ENCODE data around the gene DMXL1. TPM values are rescaled to one million over a fixed set of nuclear protein-coding genes. Genes with fewer than 3 reads are reported as not detected.
"Not testable (repeated sequence)": the region's sequence is repeated elsewhere in the genome, so short reads cannot be mapped to it uniquely, and the experiment has no call there.

The DMXL1 gene
- total and polyA plus RNA-seq, 9 donors = 16.2 to 32.4 (median 19.3) TPM

DNA sequence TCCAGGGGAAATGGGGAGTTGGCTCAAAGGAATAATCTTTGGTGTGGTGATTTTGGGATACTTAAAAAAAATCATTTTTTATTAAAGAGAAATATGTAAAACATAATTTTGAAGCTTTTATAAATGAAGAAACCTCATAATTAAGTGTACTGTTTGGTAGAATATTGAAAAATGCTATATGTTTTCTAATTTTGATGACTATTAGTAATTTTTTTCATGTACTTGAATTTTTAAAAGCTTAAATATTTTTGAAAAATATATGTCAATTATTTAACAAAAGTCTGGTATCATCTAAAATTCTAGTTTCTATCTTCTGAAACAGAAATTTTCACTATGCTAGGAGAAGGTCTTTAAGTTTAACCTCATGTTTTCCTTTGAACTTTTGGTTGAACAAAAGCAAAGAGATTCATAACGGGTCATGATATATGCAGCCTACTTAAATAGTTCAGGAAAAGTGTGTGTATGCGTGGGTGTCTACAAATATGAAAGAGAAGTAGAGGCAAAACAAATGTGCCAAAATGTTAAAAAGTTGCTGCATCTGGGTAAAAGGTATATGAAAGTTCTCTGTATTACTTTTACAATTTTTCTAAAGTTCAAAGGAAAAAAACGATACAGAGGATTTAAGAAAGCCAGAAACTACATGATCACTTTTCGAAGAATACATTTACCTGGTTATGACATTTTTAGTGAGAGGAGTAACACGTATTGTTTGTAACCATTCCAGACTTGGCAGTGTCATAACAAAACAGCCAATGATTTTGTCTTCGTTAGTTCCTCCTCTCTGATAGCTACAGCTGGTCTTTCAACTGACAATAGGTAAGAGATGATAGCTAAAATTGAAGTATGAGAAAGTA lies 167.6 kb downstream of the DMXL1 start:
- H3K27ac ChIP-seq (ENCODE audit: low read length) = no peak overlapping the region
- 100% methylated on average over 3 of the region's 6 CpGs for WGBS (ENCODE audit: insufficient coverage)
- no peak overlapping the region for H3K4me3 ChIP-seq (ENCODE audit: low read length)
- no peaks in the 10 kb centered on the region for H3K4me1 ChIP-seq (ENCODE audit: control insufficient read depth, insufficient read depth, low read length)
- DNase-seq = no peak
- no peaks in the 10 kb centered on the region for H3K27me3 ChIP-seq (ENCODE audit: control insufficient read depth, insufficient read depth, low read length)
- H3K36me3 ChIP-seq (ENCODE audit: control insufficient read depth, insufficient read depth, low read length) = peaks cover 7% of the 10 kb centered on the region
- H3K9me3 ChIP-seq (replicated peaks; ENCODE audit: control insufficient read depth, low read depth, low read length) = no peaks in the 10 kb centered on the region

DNA sequence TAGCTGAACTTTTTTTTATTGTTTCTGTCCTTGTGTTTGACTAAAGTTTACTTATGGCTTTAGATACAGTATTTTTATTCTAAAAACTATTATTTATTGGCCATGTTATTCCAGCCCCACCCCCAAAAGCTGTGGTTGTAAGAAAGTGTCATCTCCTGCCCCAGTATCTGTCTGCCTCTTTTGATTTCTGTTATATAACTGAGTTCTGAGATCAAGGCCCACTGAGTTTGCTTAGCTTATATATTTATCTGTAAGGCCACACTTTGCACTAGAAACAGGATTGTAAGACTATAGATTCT lies 168.2 kb downstream of the DMXL1 start:
- Histone ChIP-seq H3K4me3 (ENCODE audit: low read length) (no peak overlapping the region), H3K27me3 (ENCODE audit: control insufficient read depth, insufficient read depth, low read length) (no peaks in the 10 kb centered on the region), H3K36me3 (ENCODE audit: control insufficient read depth, insufficient read depth, low read length) (peaks cover 5% of the 10 kb centered on the region), H3K27ac (ENCODE audit: low read length) (no peak overlapping the region), H3K9me3 (replicated peaks; ENCODE audit: control insufficient read depth, low read depth, low read length) (no peaks in the 10 kb centered on the region), H3K4me1 (ENCODE audit: control insufficient read depth, insufficient read depth, low read length) (no peaks in the 10 kb centered on the region)
- DNase-seq = no peak

DNA sequence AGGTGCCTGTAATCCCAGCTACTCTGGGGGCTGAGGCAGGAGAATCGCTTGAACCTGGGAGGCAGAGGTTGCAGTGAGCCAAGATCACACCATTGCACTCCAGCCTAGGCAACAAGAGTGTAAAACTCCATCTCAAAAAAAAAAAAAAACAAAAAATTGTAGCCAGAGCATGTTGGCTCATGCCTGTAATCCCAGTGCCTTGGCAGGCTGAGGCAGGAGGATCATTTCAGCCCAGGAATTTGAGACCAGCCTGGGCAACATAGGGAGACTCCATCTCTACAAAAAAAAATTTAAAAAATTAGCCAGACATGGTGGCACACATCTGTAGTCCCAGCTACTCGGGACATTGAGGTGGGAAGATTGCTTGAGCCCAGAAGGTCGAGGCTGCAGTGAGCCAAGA lies 168.9 kb downstream of the DMXL1 start:
- not testable (repeated sequence) for H3K4me1 ChIP-seq (ENCODE audit: control insufficient read depth, insufficient read depth, low read length); H3K4me3 ChIP-seq (ENCODE audit: low read length); H3K27ac ChIP-seq (ENCODE audit: low read length); H3K27me3 ChIP-seq (ENCODE audit: control insufficient read depth, insufficient read depth, low read length); DNase-seq; H3K36me3 ChIP-seq (ENCODE audit: control insufficient read depth, insufficient read depth, low read length); H3K9me3 ChIP-seq (replicated peaks; ENCODE audit: control insufficient read depth, low read depth, low read length)
- no CpG with 5 or more reads among the region's 3 CpGs for WGBS (ENCODE audit: insufficient coverage)

DNA sequence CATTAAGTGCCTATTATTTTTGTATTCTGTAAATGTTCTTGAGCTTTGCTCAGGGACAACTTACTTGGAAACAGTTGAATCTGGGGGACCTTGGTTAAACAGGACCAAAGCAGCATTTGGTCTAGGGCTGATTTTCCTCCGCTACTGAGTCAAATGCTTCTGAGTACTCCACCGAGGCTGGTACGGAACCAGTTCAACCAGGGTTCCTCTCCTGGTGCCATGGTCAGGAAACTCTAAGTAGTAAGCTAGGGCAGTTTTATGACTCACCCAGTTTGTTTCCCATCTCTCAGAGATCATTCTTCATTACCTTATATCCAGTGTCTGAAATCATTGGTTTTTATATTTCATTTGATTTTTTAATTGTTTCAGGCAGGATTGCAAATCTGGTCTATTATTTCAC lies 173.0 kb downstream of the DMXL1 start:
- Histone ChIP-seq H3K36me3 (ENCODE audit: control insufficient read depth, insufficient read depth, low read length) (no peaks in the 10 kb centered on the region), H3K9me3 (replicated peaks; ENCODE audit: control insufficient read depth, low read depth, low read length) (no peaks in the 10 kb centered on the region), H3K4me3 (ENCODE audit: low read length) (no peak overlapping the region), H3K4me1 (ENCODE audit: control insufficient read depth, insufficient read depth, low read length) (no peaks in the 10 kb centered on the region), H3K27ac (ENCODE audit: low read length) (no peak overlapping the region), H3K27me3 (ENCODE audit: control insufficient read depth, insufficient read depth, low read length) (no peaks in the 10 kb centered on the region)
- DNase-seq = no peak
- 100% methylated on average over 1 of the region's 3 CpGs for WGBS (ENCODE audit: insufficient coverage)

DNA sequence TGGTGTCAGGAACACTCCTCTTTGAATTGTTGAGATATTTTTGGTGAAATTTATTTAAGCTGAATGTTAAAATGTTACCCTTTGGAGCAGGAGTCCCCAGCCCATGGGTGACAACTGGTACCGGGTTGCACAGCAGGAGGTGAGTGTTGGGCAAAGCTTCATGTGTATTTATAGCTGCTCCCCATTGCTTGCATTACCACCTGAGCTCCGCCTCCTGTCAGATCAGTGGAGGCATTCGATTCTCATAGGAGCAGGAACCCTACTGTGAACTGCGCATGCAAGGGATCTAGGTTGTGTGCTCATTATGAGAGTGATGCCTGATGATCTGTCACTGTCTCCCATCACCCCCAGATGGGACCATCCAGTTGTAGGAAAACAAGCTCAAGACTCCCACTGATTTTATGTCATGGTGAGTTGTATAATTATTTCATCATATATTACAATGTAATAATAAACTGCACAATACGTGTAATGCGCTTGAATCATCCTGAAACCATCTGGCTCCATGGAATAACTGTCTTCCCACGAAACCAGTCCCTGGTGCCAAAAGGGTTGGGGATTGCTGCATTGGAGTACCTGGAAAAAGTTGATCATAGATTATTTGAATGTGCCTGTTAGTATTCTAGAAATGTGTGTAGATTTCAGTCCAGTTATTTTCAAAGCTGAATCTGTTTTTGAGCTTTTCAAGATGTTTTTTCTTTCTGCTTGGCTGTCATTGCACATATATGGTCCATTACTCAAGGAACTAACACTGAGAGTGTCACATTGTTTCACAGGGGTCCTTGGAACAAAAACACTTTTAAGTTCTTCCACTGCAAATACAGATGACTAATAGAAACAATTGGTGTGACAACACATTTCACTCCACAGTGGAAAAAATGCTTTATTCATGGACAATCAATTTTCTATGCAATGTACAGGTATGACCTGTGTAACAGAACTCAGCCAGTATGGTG lies 180.3 kb downstream of the DMXL1 start:
- Histone ChIP-seq H3K4me1 (ENCODE audit: control insufficient read depth, insufficient read depth, low read length) (no peaks in the 10 kb centered on the region), H3K36me3 (ENCODE audit: control insufficient read depth, insufficient read depth, low read length) (peaks cover 2% of the 10 kb centered on the region), H3K4me3 (ENCODE audit: low read length) (no peak overlapping the region), H3K27ac (ENCODE audit: low read length) (no peak overlapping the region), H3K9me3 (replicated peaks; ENCODE audit: control insufficient read depth, low read depth, low read length) (peaks cover 3% of the 10 kb centered on the region), H3K27me3 (ENCODE audit: control insufficient read depth, insufficient read depth, low read length) (no peaks in the 10 kb centered on the region)
- WGBS (ENCODE audit: insufficient coverage) = no CpG with 5 or more reads among the region's 7 CpGs
- peak; percentile 34 for DNase-seq

DNA sequence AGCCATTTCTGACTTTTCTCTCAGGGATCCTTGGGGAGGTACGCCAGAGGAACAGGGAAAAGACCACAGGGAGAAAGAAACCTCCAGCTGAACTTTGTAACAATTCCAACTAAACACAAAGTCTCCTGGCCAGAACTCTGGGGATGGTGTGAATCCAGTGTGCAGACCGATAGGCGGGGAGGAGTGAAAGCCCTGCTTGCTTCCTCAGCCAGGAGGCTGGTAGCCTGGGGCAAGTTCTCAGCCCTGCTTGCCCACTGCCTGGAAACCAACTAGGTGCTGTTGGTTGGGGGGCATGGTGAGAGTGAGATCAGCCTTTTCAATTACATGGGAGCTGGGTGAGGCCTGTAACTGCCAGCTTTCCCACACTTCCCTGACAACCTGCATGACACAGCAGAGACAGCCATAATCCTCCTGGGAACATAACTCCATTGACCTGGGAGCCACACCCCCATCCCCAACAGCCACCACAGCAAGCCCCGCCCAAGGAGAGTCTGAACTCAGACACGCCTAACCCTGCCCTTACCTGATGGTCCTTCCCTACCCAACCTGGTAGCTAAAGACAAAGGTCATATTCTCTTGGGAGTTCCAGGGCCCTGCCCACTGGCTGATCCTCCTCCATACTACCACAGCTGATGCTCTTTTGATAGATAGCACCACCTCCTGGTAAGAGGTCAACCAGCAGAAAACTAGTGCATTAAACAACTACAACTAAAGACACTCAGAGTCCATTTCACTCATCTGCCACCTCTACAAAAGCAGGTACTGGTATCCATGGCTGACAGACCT lies 184.9 kb downstream of the DMXL1 start:
- Histone ChIP-seq H3K27ac (ENCODE audit: low read length) (no peak overlapping the region), H3K4me3 (ENCODE audit: low read length) (no peak overlapping the region), H3K36me3 (ENCODE audit: control insufficient read depth, insufficient read depth, low read length) (peaks cover 2% of the 10 kb centered on the region), H3K27me3 (ENCODE audit: control insufficient read depth, insufficient read depth, low read length) (no peaks in the 10 kb centered on the region), H3K9me3 (replicated peaks; ENCODE audit: control insufficient read depth, low read depth, low read length) (peaks cover 6% of the 10 kb centered on the region), H3K4me1 (ENCODE audit: control insufficient read depth, insufficient read depth, low read length) (no peaks in the 10 kb centered on the region)
- 100% methylated on average over 1 of the region's 5 CpGs for WGBS (ENCODE audit: insufficient coverage)
- DNase-seq = no peak

DNA sequence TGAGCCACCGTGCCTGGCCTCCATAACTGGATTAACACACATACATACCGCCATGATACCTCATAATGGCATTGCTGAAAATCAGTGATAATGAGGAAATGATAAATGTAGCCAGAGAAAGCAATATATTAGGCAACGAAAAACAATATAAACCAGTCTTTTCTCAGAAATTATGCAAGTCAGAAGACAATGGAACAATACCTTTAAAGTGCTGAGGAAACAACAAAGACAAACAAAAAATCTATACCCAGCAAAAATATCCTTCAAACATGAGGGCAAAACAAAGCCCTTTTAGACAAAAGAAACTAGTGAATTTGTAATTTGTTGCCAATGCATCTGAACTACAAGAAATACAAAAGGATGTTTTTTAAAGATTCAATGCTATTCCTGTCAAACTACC lies 186.7 kb downstream of the DMXL1 start:
- Histone ChIP-seq H3K27me3 (ENCODE audit: control insufficient read depth, insufficient read depth, low read length) (no peaks in the 10 kb centered on the region), H3K27ac (ENCODE audit: low read length) (no peak overlapping the region), H3K4me1 (ENCODE audit: control insufficient read depth, insufficient read depth, low read length) (no peaks in the 10 kb centered on the region), H3K36me3 (ENCODE audit: control insufficient read depth, insufficient read depth, low read length) (no peaks in the 10 kb centered on the region), H3K4me3 (ENCODE audit: low read length) (no peak overlapping the region), H3K9me3 (replicated peaks; ENCODE audit: control insufficient read depth, low read depth, low read length) (peaks cover 6% of the 10 kb centered on the region)
- DNase-seq = no peak
- no CpG with 5 or more reads among the region's 3 CpGs for WGBS (ENCODE audit: insufficient coverage)

DNA sequence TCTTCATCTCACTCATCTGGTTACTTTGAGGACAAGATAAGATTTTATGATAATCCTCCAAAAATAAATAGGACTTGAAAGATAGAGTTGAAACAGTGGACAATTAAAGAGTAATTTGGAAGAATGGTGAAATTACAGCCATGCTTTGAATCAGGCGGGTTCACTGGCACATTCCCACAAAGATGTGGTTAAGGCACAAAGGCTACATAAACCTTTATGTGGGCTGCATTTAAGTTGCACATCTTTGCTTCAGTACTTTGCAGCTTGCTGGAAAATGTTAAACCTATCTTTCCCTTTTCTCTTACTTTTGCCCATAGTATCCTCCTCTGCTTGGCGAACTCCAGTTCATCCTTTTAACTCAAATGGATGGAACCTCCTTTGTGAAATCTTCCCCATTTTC lies 192.8 kb downstream of the DMXL1 start:
- Histone ChIP-seq H3K9me3 (replicated peaks; ENCODE audit: control insufficient read depth, low read depth, low read length) (no peaks in the 10 kb centered on the region), H3K4me1 (ENCODE audit: control insufficient read depth, insufficient read depth, low read length) (peaks cover 2% of the 10 kb centered on the region), H3K27ac (ENCODE audit: low read length) (no peak overlapping the region), H3K27me3 (ENCODE audit: control insufficient read depth, insufficient read depth, low read length) (no peaks in the 10 kb centered on the region), H3K36me3 (ENCODE audit: control insufficient read depth, insufficient read depth, low read length) (no peaks in the 10 kb centered on the region), H3K4me3 (ENCODE audit: low read length) (no peak overlapping the region)
- DNase-seq = no peak
- WGBS (ENCODE audit: insufficient coverage) = 90% methylated on average over 2 of the region's 2 CpGs

DNA sequence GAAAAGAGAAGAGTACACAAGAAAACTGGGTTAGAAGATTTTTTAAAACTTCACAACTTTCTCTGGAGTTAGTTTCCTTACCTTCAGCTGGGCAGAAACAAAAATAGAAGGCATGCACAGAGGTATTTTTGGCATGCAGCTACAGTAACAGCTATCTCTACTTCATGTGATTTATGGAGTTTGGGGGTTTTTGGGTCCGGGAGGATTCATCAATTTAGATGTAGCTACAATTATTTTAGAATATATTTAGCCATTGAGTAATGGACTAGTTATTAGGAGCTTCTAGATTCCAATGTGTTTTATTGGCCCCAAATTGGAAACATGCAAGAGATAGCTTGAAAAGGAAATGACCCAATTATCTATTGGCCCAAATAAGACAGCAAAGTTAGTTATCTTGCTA lies 193.3 kb downstream of the DMXL1 start:
- H3K4me1 ChIP-seq (ENCODE audit: control insufficient read depth, insufficient read depth, low read length) = peaks cover 4% of the 10 kb centered on the region
- WGBS (ENCODE audit: insufficient coverage) = no CpG with 5 or more reads among the region's 1 CpG
- no peak for DNase-seq
- no peaks in the 10 kb centered on the region for H3K36me3 ChIP-seq (ENCODE audit: control insufficient read depth, insufficient read depth, low read length)
- no peak overlapping the region for H3K4me3 ChIP-seq (ENCODE audit: low read length)
- H3K27ac ChIP-seq (ENCODE audit: low read length) = no peak overlapping the region
- H3K27me3 ChIP-seq (ENCODE audit: control insufficient read depth, insufficient read depth, low read length) = no peaks in the 10 kb centered on the region
- H3K9me3 ChIP-seq (replicated peaks; ENCODE audit: control insufficient read depth, low read depth, low read length) = no peaks in the 10 kb centered on the region

DNA sequence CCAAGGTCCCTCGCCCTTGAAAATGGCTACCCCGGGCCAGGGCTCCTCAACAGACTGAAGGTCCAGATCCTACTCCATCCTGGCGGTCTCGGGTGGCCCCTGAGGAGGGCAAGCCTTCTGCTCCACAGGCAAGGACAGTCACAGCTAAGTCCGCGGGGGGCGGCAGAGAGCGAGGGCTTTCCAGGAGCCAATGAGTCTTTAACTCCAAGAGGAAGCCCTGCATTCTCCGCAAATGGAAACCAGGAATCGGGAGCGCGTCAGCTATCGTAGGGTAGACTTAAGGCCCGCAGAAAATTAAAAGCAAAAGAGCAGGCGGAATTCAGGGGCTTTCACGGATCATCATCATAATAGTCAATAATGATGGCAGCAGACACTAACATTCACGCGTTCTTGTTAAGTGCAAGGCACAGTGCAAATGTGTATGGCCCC lies 197.1 kb downstream of the DMXL1 start:
- Histone ChIP-seq H3K4me1 (ENCODE audit: control insufficient read depth, insufficient read depth, low read length) (peaks cover 6% of the 10 kb centered on the region), H3K27ac (ENCODE audit: low read length) (peak overlapping the region; percentile 94), H3K4me3 (ENCODE audit: low read length) (peak overlapping the region; percentile 96), H3K27me3 (ENCODE audit: control insufficient read depth, insufficient read depth, low read length) (no peaks in the 10 kb centered on the region), H3K9me3 (replicated peaks; ENCODE audit: control insufficient read depth, low read depth, low read length) (no peaks in the 10 kb centered on the region), H3K36me3 (ENCODE audit: control insufficient read depth, insufficient read depth, low read length) (no peaks in the 10 kb centered on the region)
- peak; percentile 97 for DNase-seq
- 4% methylated on average over 17 of the region's 18 CpGs for WGBS (ENCODE audit: insufficient coverage)

Measured in muscle of leg (tissue), 11 donors.